ENCODE data around the gene SCN2B. TPM values are rescaled to one million over a fixed set of nuclear protein-coding genes. Genes with fewer than 3 reads are reported as not detected.

SCN2B gene
- total RNA-seq, 6 donors from 2014 or later: 0.22 to 2.4 (median 0.32) TPM; not detected in 2

GRCh38 chr11:118167906-118168305, 8.5 kb downstream of the SCN2B start:
- H3K9me3 ChIP-seq: no peaks in the 10 kb centered on the region

GRCh38 chr11:118167253-118167652, 9.2 kb downstream of the SCN2B start:
- Histone ChIP-seq H3K4me3 (no peak overlapping the region), H3K36me3 (no peaks in the 10 kb centered on the region), H3K9me3 (no peaks in the 10 kb centered on the region), H3K27ac (no peak overlapping the region), H3K27me3 (peaks cover 0 to 2% (median 0%) of the 10 kb centered on the region in 4 donors), H3K4me1 (peaks cover 3 to 12% (median 7%) of the 10 kb centered on the region in 4 donors)
- 95 to 97% methylated on average over 2 of the region's 2 CpGs for WGBS, 2 donors
- DNase-seq (no peak), ATAC-seq (ENCODE audit: low FRiP score in 2 of 2) (no peak)
- TF ChIP-seq POLR2A (IDR thresholded peaks at IDR 0.05) (no peak), EP300 (IDR thresholded peaks at IDR 0.05) (no peak), CTCF (IDR thresholded peaks at IDR 0.05) (no peak), POLR2AphosphoS5 (IDR thresholded peaks at IDR 0.05) (no peak)

More at GRCh38 chr11:118167906-118168305, 8.5 kb downstream of the SCN2B start:
- TF ChIP-seq POLR2AphosphoS5 (IDR thresholded peaks at IDR 0.05) (no peak), POLR2A (IDR thresholded peaks at IDR 0.05) (no peak), EP300 (IDR thresholded peaks at IDR 0.05) (no peak), CTCF (IDR thresholded peaks at IDR 0.05) (no peak)
- H3K4me1 ChIP-seq: peaks cover 3 to 12% (median 7%) of the 10 kb centered on the region in 4 donors
- DNase-seq (no peak), ATAC-seq (ENCODE audit: low FRiP score in 2 of 2) (no peak)
- H3K4me3 ChIP-seq: no peak overlapping the region
- no peak overlapping the region for H3K27ac ChIP-seq
- no peaks in the 10 kb centered on the region for H3K36me3 ChIP-seq
- WGBS, 2 donors: 89 to 96% methylated on average over 4 to 11 of the region's 12 CpGs
- H3K27me3 ChIP-seq: peaks cover 0 to 2% (median 0%) of the 10 kb centered on the region in 4 donors

GRCh38 chr11:118166641-118167040, 9.8 kb downstream of the SCN2B start:
- TF ChIP-seq EP300 (IDR thresholded peaks at IDR 0.05): no peak
- no peak for TF ChIP-seq CTCF (IDR thresholded peaks at IDR 0.05)
- TF ChIP-seq POLR2A (IDR thresholded peaks at IDR 0.05): no peak
- TF ChIP-seq POLR2AphosphoS5 (IDR thresholded peaks at IDR 0.05): no peak
- WGBS, 2 donors: 83% methylated on average over 17 of the region's 17 CpGs
- Histone ChIP-seq H3K27me3 (peaks cover 0 to 2% (median 0%) of the 10 kb centered on the region in 4 donors), H3K4me3 (no peak overlapping the region), H3K27ac (no peak overlapping the region), H3K9me3 (no peaks in the 10 kb centered on the region), H3K36me3 (no peaks in the 10 kb centered on the region), H3K4me1 (peaks cover 3 to 9% (median 4%) of the 10 kb centered on the region in 4 donors)
- no peak for ATAC-seq (ENCODE audit: low FRiP score in 2 of 2)
- peak in 1 of 2 donors; percentile 54 for DNase-seq

- H3K27ac ChIP-seq: no peak overlapping the region
- TF ChIP-seq CTCF (IDR thresholded peaks at IDR 0.05) (no peak), POLR2AphosphoS5 (IDR thresholded peaks at IDR 0.05) (no peak), POLR2A (IDR thresholded peaks at IDR 0.05) (no peak), EP300 (IDR thresholded peaks at IDR 0.05) (no peak)
- no peaks in the 10 kb centered on the region for H3K27me3 ChIP-seq
- H3K4me1 ChIP-seq: no peaks in the 10 kb centered on the region
- DNase-seq (no peak), ATAC-seq (ENCODE audit: low FRiP score in 2 of 2) (no peak)
- H3K4me3 ChIP-seq: no peak overlapping the region
- no peaks in the 10 kb centered on the region for H3K36me3 ChIP-seq
- WGBS, 2 donors: 51 to 80% methylated on average over 1 to 2 of the region's 2 CpGs
- H3K9me3 ChIP-seq: no peaks in the 10 kb centered on the region
These were observed 11.6 kb downstream of the SCN2B start for GRCh38 chr11:118164885-118165284.

GRCh38 chr11:118163494-118163893, 12.9 kb downstream of the SCN2B start:
- Histone ChIP-seq H3K4me3 (no peak overlapping the region), H3K4me1 (no peaks in the 10 kb centered on the region), H3K36me3 (no peaks in the 10 kb centered on the region), H3K27me3 (no peaks in the 10 kb centered on the region), H3K27ac (no peak overlapping the region), H3K9me3 (no peaks in the 10 kb centered on the region)
- no peak for DNase-seq
- WGBS, 2 donors: 65 to 75% methylated on average over 5 of the region's 5 CpGs
- TF ChIP-seq CTCF (IDR thresholded peaks at IDR 0.05): no peak
- TF ChIP-seq POLR2AphosphoS5 (IDR thresholded peaks at IDR 0.05): no peak
- TF ChIP-seq POLR2A (IDR thresholded peaks at IDR 0.05): no peak
- no peak for TF ChIP-seq EP300 (IDR thresholded peaks at IDR 0.05)
- ATAC-seq (ENCODE audit: low FRiP score in 2 of 2): no peak

All from upper lobe of left lung (tissue), 6 donors.